SU-DHL-6 (cell line): ENCODE data around the gene SELPLG.

ENCODE experiments used
- CTCF ChIP-seq: fragments of 200-600 bp; sonication (generic); IDR thresholded peaks from one replicate; pipeline ENCODE4 v1.5.1; 2017; ENCODE audit warnings: antibody characterized with exemption, mild to moderate bottlenecking, low read length, moderate library complexity; ENCODE audit not compliant: insufficient read depth, poor library complexity, severe bottlenecking
- EZH2phosphoT487 ChIP-seq: fragments of 200-600 bp; sonication (generic), shearing (Covaris generic); conservative IDR thresholded peaks from 2 replicates; pipeline ENCODE4 v1.6.1; 2018; ENCODE audit warnings: mild to moderate bottlenecking, antibody characterized with exemption, low read length, moderate library complexity, mixed read lengths

DNA sequence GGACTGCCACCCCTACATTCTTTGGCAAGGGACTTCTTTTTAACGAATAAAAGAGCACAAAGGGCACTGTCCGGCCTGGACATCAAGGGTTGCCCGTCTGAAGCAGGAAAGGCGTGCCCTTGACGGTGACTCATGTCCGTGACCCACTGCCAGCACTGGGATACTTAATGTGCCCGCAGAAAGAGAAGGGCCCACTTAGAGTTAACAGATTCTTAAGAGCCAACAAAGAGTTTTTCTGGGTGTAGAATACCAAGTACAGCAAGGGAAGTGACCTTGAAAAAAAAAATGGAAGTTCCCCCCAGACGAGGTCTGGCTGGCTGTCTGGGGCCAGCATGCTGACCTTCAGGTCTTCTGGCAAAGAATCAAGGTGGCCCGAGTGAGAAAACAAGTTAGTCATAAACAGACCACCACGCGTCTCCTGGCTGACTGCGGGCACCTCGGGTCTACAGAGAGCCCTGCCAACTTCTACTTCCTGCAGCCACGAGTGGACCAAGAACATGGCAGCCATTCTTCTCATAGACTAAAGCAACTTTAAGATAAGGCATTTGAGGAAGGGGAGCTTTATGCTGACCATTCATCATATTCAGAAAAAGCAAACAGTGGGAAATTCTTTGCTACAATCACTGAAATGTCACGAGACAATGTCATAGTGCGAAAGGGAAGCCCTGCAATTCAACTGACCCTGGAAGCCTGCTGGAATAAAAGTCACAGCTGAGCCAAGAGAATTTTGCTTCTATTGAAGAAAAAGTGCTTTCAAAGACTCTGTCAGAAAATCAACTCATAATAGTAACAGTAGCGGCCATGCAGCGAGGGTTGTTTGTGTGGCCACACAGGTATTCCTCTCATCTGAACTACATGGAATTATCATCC, 10.5 kb upstream of the SELPLG start:
- TF ChIP-seq CTCF: no peak
- TF ChIP-seq EZH2phosphoT487: no peak
